ENCODE results near the gene DCDC2.

Gene DCDC2

DNA sequence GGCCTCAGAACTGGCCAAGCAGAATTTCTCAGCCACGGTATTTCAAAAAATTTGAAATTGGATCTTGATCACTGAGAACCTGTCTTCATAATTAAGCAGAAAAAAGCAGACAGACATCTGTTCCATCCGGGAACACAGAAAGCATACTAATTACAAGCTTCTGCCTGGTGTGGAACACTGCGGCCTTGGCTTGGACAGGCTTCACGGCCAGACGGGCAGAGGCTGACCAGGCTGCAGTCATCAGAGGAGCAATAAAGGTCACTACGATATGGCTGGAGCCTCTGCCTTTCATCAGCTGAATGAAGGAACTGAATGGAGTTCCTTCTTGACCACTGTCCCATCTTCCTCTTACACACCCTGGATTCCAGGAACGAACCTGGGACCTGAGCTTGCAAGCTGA lies 235.7 kb downstream of the DCDC2 start:
- DNase-seq (ENCODE audit: low read depth), result no peak
- H3K4me3 ChIP-seq (ENCODE audit: low read depth, low read length), result no peak overlapping the region
- TF ChIP-seq, protein P1, sequence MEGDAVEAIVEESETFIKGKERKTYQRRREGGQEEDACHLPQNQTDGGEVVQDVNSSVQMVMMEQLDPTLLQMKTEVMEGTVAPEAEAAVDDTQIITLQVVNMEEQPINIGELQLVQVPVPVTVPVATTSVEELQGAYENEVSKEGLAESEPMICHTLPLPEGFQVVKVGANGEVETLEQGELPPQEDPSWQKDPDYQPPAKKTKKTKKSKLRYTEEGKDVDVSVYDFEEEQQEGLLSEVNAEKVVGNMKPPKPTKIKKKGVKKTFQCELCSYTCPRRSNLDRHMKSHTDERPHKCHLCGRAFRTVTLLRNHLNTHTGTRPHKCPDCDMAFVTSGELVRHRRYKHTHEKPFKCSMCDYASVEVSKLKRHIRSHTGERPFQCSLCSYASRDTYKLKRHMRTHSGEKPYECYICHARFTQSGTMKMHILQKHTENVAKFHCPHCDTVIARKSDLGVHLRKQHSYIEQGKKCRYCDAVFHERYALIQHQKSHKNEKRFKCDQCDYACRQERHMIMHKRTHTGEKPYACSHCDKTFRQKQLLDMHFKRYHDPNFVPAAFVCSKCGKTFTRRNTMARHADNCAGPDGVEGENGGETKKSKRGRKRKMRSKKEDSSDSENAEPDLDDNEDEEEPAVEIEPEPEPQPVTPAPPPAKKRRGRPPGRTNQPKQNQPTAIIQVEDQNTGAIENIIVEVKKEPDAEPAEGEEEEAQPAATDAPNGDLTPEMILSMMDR (IDR thresholded peaks at IDR 0.05; ENCODE audit: control insufficient read depth, extremely low read depth, insufficient read depth), result no peak

All from LNCaP clone FGC (cell line).